ENCODE measurements around the gene STAT5B. TPM values are rescaled to one million over a fixed set of nuclear protein-coding genes. Genes with fewer than 3 reads are reported as not detected.

Gene STAT5B
- total RNA-seq, 1 donor from 2014 or later: 26.3 TPM

- peak; percentile 89 for ATAC-seq
- peak; percentile 72 for DNase-seq (ENCODE audit: low spot score)
These were observed 92.2 kb downstream of the STAT5B start for GRCh38 chr17:42183741-42184711.

- no peak for ATAC-seq
- no peak for DNase-seq (ENCODE audit: low spot score)
These were observed 93.1 kb downstream of the STAT5B start for GRCh38 chr17:42182927-42183734.

DNA sequence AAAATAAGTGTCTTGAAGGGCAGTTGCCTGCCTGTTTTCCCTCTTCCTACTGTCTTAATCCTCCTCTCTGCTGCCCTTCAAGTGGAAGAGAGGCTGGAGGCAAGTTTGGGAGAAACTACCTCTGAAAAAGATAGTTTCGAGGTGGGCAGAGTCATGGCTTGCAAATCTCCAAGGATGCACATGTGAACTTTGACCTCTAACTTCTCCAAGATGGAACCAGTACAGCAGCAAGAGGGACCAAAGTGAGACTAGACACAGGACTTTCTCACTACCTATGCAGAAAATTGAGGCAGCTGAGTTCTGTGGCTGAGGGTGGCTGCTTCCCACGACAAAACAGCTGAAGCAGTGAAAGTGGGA, 94.4 kb downstream of the STAT5B start:
- DNase-seq (ENCODE audit: low spot score) (no peak), ATAC-seq (no peak)

- ATAC-seq: peak; percentile 68
These were observed 95.0 kb downstream of the STAT5B start, which contains the start of gene KCNH4 for GRCh38 chr17:42180922-42181850. TSS of gene KCNH4 (minus strand) at chr17:42181142. CDS start at chr17:42180945, 197 bp downstream.

GRCh38 chr17:42180411-42180921, 95.7 kb downstream of the STAT5B start:
- no peak for DNase-seq (ENCODE audit: low spot score)
- no peak for ATAC-seq

More at GRCh38 chr17:42180922-42181850, 95.0 kb downstream of the STAT5B start, which contains the start of gene KCNH4:
- peak; percentile 74 for DNase-seq (ENCODE audit: low spot score)

- ATAC-seq (peak; percentile 42), DNase-seq (ENCODE audit: low spot score) (no peak)
These were observed 96.2 kb downstream of the STAT5B start for GRCh38 chr17:42179911-42180410.

DNA sequence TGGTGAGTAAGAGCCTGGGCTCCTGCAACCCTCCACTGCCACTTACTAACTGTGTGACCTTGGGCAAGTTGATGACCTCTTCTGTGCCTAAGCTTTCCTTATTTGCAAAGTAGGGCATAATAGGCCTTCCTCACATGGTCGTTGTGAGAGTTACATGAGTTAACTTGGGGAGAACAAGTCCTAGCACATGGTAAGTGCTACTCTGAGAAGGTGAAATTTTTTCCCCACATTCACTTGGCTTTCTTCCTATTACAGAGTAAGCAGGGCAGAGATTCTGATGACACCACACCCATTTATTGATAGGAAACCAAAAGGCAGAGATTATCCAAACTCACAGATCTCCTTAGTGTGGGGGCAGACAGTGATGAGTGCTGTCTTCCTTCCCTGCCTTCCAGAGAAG, 96.9 kb downstream of the STAT5B start:
- ATAC-seq (no peak), DNase-seq (ENCODE audit: low spot score) (no peak)

GRCh38 chr17:42178817-42179216, 97.4 kb downstream of the STAT5B start:
- DNase-seq (ENCODE audit: low spot score): no peak
- ATAC-seq: no peak

- DNase-seq (ENCODE audit: low spot score): no peak
- ATAC-seq: no peak
These were observed 98.5 kb downstream of the STAT5B start for GRCh38 chr17:42177684-42178083.

DNA sequence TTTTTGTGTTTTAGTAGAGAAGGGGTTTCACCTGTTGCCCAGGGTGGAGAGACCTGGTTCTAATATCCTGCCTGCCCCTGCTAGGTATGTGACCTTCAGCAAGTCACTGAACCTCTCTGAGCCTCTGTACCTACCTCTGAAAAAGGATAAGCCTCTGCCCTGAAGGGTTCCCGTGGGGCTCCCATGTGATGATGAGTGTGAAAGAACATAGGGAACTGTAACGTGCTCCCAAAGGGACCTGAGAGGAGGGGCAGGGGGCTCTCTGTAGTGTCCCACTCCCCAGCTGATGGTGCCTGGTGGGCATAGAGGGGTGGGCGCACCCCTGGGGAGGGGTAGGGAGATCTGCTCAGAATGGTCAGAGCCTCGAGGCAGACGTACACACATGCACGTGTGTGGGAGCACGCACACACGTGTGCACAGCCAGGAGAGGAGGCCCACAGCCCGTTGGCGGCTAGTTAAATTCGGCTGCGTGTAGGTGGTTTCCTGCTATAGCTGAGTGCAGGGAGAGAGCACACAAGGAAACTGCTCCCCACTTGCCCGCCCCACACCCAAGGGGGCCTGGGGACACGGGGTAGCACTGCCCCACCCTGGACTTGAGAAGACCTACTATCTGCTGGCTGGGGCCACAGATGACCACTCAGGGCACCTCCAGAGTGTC, 101.9 kb downstream of the STAT5B start:
- DNase-seq (ENCODE audit: low spot score) (no peak), ATAC-seq (no peak)

DNA sequence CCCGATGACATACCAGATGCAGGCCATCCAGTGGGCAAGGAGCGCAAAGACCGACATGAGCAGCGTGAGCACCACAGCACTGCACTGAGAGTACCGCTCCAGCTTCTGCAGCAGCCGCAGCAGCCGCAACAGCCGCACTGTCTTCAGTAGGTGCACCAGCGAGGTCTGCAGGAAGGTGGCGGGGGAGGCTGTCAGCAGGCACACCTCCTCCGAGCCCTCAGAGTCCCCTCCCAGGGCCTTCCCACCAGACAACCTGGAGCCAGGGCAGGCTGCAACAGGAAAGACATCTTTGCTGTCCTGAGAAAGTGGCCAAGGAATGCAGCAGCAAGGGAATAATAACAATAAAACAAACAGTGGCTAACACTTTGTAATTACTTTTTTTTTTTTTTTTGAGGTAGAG, 104.4 kb downstream of the STAT5B start:
- ATAC-seq (no peak), DNase-seq (ENCODE audit: low spot score) (no peak)

- ATAC-seq: no peak
- no peak for DNase-seq (ENCODE audit: low spot score)
These were observed 106.8 kb downstream of the STAT5B start for GRCh38 chr17:42169351-42169750.

DNA sequence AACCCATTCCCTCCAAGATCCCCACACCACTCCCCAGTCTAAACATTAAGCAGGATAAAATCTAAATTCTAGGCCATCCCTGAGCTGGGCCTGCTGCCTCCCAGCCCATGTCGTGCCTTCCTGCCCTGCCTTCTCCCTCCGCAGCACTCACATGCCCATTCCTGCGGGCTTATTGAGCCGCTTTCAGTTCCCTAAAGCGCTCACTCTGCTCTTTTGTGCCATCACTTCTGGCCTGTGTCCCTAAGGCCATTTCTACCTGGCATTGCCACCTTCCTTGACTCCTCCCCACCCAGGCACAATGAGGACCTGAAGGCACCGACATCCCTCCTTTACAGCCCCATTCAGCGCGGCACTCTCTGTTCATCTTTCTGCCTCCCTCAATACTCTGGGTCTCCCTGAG, 108.4 kb downstream of the STAT5B start:
- DNase-seq (ENCODE audit: low spot score) (no peak), ATAC-seq (no peak)

DNA sequence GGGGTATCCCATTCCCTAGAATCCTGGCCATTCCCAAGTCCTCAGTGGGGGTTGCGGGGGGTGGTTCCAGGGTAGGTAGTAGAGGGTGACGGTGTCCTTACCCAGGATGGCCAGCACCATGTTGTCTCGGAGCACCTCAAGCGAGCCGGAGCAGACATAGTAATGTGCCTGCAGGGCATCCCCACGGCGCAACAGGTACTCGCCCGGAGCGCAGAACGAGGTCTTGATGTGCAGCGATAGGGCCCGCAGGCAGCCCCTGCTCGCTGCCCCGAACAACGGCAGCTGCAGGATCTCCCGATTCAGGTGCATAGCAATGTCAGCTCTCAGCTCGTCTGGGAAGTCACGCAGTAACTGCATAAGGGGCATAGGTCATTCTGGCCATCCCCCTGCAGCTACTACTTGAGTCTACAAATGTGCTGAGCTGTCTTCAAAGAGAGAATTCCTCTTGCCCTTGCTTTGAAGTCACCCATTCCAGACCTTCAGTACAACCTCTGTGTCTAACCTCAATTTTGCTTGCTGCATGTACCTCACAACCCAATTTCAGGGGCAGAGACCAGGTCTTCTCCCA, 109.9 kb downstream of the STAT5B start:
- ATAC-seq: no peak
- no peak for DNase-seq (ENCODE audit: low spot score)

- DNase-seq (ENCODE audit: low spot score) (no peak), ATAC-seq (no peak)
These were observed 110.4 kb downstream of the STAT5B start for GRCh38 chr17:42165751-42166150.

- DNase-seq (ENCODE audit: low spot score) (no peak), ATAC-seq (no peak)
These were observed 112.3 kb downstream of the STAT5B start for GRCh38 chr17:42163696-42164407.

DNA sequence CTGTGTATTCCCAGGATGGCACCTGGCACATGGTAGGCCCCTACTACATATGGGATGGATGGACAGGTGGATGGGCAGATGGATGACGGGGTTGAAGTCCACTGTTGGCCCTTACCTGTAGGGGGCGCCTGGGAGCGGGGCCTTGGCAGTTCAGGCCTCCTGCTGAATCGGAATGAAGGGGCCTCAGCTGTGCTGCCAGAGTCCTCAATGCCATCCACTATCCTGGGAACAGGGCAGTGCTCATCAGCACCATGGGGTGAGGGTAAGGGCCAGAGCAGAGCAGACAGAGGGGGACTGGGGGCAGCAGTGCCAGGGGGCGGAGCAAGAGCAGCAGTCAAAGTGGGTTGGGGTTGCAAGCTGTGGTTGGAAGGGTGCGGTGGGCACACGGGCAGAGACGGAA, 113.1 kb downstream of the STAT5B start:
- DNase-seq (ENCODE audit: low spot score): no peak
- no peak for ATAC-seq

- DNase-seq (ENCODE audit: low spot score): no peak
- ATAC-seq: no peak
These were observed 115.7 kb downstream of the STAT5B start for GRCh38 chr17:42160531-42160910.
